Kidney (tissue), 14 donors: Measurements from ENCODE around the gene MKNK1. TPM values are rescaled to one million over a fixed set of nuclear protein-coding genes. Genes with fewer than 3 reads are reported as not detected.

ENCODE experiments used
- DNase-seq, 5 donors: peaks; one replicate each; pipeline ENCODE4 v3.0.0-alpha.2; 2013 to 2020
- FAIRE-seq: peaks from 2 replicates; lab custom pipeline; 2012; peaks lifted over from hg19 to GRCh38; lab: Jason Lieb, UNC
- H3K27ac ChIP-seq, 2 donors: one replicate each; pipeline ENCODE4 v1.7.0; 2013; ENCODE audit warnings: low read depth in 2 of 2, low read length in 2 of 2, inconsistent platforms in 1 of 2
- H3K27me3 ChIP-seq: one replicate; pipeline ENCODE4 v1.7.1; 2013; ENCODE audit warnings: low read length, inconsistent platforms; ENCODE audit not compliant: control insufficient read depth, insufficient read depth
- H3K36me3 ChIP-seq, 3 donors: one replicate each; pipeline versions ENCODE4 v1.7.0 to v1.7.1; 2013; ENCODE audit warnings: low read length in 3 of 3, control low read depth in 1 of 3, inconsistent platforms in 1 of 3; ENCODE audit not compliant: insufficient read depth in 3 of 3, control insufficient read depth in 2 of 3
- H3K4me1 ChIP-seq, 3 donors: one replicate each; pipeline versions ENCODE4 v1.7.0 to v1.7.1; 2013; ENCODE audit warnings: low read length in 3 of 3, inconsistent platforms in 1 of 3, low read depth in 1 of 3; ENCODE audit not compliant: control insufficient read depth in 2 of 3, insufficient read depth in 2 of 3
- H3K4me3 ChIP-seq, 3 donors: one replicate each; pipeline versions ENCODE4 v1.7.0 to v1.8.1; 2013; ENCODE audit warnings: low read length in 3 of 3, control low read depth in 1 of 3, inconsistent platforms in 1 of 3
- H3K9ac ChIP-seq, 3 donors: one replicate each; pipeline versions ENCODE4 v1.7.0 to v1.7.1; 2013; ENCODE audit warnings: low read length in 3 of 3, control low read depth in 1 of 3, inconsistent platforms in 1 of 3
- H3K9me3 ChIP-seq, 3 donors: one replicate each; pipeline versions ENCODE4 v1.7.0 to v1.7.1; 2013; ENCODE audit warnings: low read length in 3 of 3, control low read depth in 1 of 3, inconsistent platforms in 1 of 3; ENCODE audit not compliant: control insufficient read depth in 2 of 3, insufficient read depth in 1 of 3
- CTCF ChIP-seq: IDR thresholded peaks from 3 replicates; pipeline ENCODE4 v1.5.1; 2012; ENCODE audit warnings: mild to moderate bottlenecking, moderate library complexity, borderline replicate concordance; ENCODE audit not compliant: insufficient read depth; ENCODE audit errors: extremely low read depth
- intact Hi-C: fragments of 100-400 bp; cut with DNase I; formaldehyde crosslinking; loops from one replicate; pipeline ENCODE4 v1.11.1; 2022
- polyA plus RNA-seq: library from polyadenylated mRNA; stranded (reverse); fragments of 350-450 nt; fragmentation: Illumina TruSeq; extraction: RNeasy Lipid Tissue Mini Kit (QIAGEN cat#74804); gene quantifications from one replicate; pipeline ENCODE4 v1.2.3, GENCODE V29; 2014; ENCODE audit warnings: low read depth, low replicate concordance; ENCODE audit not compliant: insufficient read depth
- total RNA-seq: library from RNA; stranded (reverse); fragmentation: NEBNext Ultra II Directional; extraction: Animal tissue kit (Norgen Biotek cat#: 25700); gene quantifications from one replicate; pipeline ENCODE4 v1.2.1, GENCODE V29; 2021
- donor health status: control.
- donor health status: control.
- donor health status: control.
- donor health status: control.
- donor health status: control.
- donor health status: DM: yes; HTN: yes; CAD: no.
- donor health status: Normal renal cell carcinoma (clear cell type).

MKNK1 gene
- total and polyA plus RNA-seq, 2 donors from 2014 or later = 17.5 to 49.7 TPM

DNA sequence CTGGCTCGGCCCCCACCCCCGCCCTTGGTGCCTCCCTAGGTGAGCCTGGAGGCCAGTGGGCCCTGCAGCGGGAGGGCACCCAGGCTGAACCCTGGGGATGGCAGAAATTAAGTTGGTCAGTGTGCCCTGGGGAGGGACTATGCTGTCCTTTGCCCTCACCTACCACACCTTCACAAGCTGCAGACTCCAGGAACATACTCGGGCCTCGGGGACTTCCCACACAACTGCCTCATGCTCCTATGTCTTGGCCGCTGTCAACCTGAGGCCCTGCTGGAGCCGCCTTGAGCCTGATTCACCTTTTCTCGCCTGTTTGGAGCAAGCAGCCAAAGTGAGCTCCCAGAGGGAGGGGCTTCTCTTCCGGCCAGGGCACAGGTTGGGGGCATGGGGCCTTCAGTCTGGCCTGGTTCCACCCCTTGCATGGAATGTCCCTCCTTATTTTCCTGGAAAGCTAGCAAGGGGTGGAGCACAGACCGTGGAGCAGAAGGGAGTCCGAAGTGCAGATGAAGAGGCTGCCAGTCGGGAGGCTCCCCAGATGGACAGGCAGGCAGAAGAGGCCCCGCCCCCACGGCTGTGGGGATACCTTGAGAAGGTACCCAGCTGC, 77.3 kb downstream of the MKNK1 start:
- no peak overlapping the region for H3K27ac ChIP-seq
- intact Hi-C loops = loop anchor here (5.0 kb wide), 1 partner anchor 79 kb away; no protein-coding TSS in a partner anchor
- H3K4me3 ChIP-seq = no peak overlapping the region
- H3K27me3 ChIP-seq = peaks cover 14% of the 10 kb centered on the region
- DNase-seq (peak in 4 of 5 donors; percentile 49 to 81 (median 60)), FAIRE-seq (no peak)
- no peak for TF ChIP-seq CTCF
- H3K9me3 ChIP-seq = no peaks in the 10 kb centered on the region
- H3K36me3 ChIP-seq = no peaks in the 10 kb centered on the region
- no peaks in the 10 kb centered on the region for H3K4me1 ChIP-seq
- H3K9ac ChIP-seq = no peak overlapping the region

DNA sequence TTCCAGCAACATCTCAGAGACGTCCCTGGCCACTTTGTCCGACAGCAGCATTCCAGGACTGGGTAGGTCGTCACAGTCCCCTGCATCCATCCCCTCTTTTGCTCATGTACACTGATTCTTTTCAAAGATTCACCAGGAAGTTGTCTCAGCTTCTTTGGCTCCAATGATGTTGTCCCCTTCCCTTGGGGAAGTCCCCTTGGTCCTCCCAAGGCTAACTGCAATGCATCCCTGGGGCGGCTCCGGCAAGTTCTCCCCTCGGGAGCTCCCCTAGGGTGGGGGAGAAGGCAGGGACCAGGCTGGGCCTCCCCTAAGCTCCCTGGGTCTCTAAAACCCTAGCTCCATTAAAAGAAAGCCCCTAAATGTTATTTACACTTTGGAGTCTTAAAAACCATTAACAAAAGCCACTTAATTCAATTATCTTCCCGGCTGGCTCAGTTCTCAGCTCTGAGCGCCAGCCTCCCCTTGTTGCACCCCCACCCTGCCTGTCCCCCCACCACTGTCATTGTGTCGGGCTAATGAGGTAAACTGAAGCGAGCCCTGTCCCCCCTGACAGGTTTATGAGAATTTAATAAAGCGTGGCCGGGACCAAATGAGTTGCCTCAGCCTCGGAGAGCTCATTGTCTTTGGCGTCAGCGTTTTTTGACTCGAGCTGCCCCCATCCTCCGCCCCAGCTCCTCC, 77.9 kb downstream of the MKNK1 start:
- H3K4me1 ChIP-seq = no peaks in the 10 kb centered on the region
- peaks cover 12% of the 10 kb centered on the region for H3K27me3 ChIP-seq
- intact Hi-C loops = loop anchor here (5.0 kb wide), 1 partner anchor 79 kb away; no protein-coding TSS in a partner anchor
- H3K27ac ChIP-seq = no peak overlapping the region
- FAIRE-seq (no peak), DNase-seq (peak; percentile 18 to 87 (median 78))
- no peak overlapping the region for H3K9ac ChIP-seq
- no peaks in the 10 kb centered on the region for H3K36me3 ChIP-seq
- no peak for TF ChIP-seq CTCF
- H3K9me3 ChIP-seq = no peaks in the 10 kb centered on the region
- no peak overlapping the region for H3K4me3 ChIP-seq

- intact Hi-C loops = loop anchor here (5.0 kb wide), 1 partner anchor 78 kb away; no protein-coding TSS in a partner anchor
- no peak overlapping the region for H3K9ac ChIP-seq
- H3K27ac ChIP-seq = no peak overlapping the region
- FAIRE-seq (no peak), DNase-seq (peak in 1 of 5 donors; percentile 59)
- no peaks in the 10 kb centered on the region for H3K4me1 ChIP-seq
- no peaks in the 10 kb centered on the region for H3K36me3 ChIP-seq
- H3K27me3 ChIP-seq = peaks cover 11% of the 10 kb centered on the region
- no peak overlapping the region for H3K4me3 ChIP-seq
- H3K9me3 ChIP-seq = no peaks in the 10 kb centered on the region
- no peak for TF ChIP-seq CTCF
These were observed 78.7 kb downstream of the MKNK1 start for GRCh38 chr1:46525253-46525983.
